ENCODE measurements around the gene TARS3. TPM values are rescaled to one million over a fixed set of nuclear protein-coding genes. Genes with fewer than 3 reads are reported as not detected.

The TARS3 gene
- total and polyA plus RNA-seq, 7 donors: 11.1 to 40.2 (median 35.0) TPM

- peak in 1 of 2 donors; percentile 60 for DNase-seq
- H3K4me1 ChIP-seq: peaks cover 31% of the 10 kb centered on the region
- no peaks in the 10 kb centered on the region for H3K9me3 ChIP-seq
- peak; percentile 26 to 49 (median 35) for ATAC-seq
- no peaks in the 10 kb centered on the region for H3K27me3 ChIP-seq (ENCODE audit: insufficient read depth in 3 of 3, low read length in 2 of 3)
- no peak for TF ChIP-seq CTCF (IDR thresholded peaks at IDR 0.05)
- peaks cover 4 to 45% of the 10 kb centered on the region in 2 donors for H3K36me3 ChIP-seq (ENCODE audit: insufficient read depth in 1 of 2, low read depth in 1 of 2)
- peak overlapping the region; percentile 76 for H3K4me3 ChIP-seq
- 15 to 19% (median 17%) methylated on average over 40 to 42 of the region's 42 CpGs for WGBS, 3 donors
- peak overlapping the region; percentile 95 for H3K27ac ChIP-seq
- intact Hi-C loops (cut with DNase I): loop anchor here (2.0 to 10.0 kb wide), 3 partner anchors 108 to 358 kb away; partner anchors contain the start of gene SNRPA1 (in 1 of the 2)
These were observed 71.4 kb downstream of the TARS3 start for GRCh38 chr15:101652786-101653430.

GRCh38 chr15:101652098-101652785 lies 72.0 kb downstream of the TARS3 start, which contains the start of gene TM2D3:
Gene TM2D3, minus strand, starts transcription at chr15:101652381. Its CDS starts 20 bp downstream, at chr15:101652361.
- 0 to 1% (median 0%) methylated on average over 41 to 75 of the region's 75 CpGs for WGBS, 3 donors

GRCh38 chr15:101651554-101652097 lies 72.6 kb downstream of the TARS3 start:
- WGBS, 3 donors: 0 to 1% (median 0%) methylated on average over 26 to 32 of the region's 32 CpGs
- ATAC-seq: peak in 3 of 4 donors; percentile 57 to 68 (median 64)
- Histone ChIP-seq H3K27me3 (ENCODE audit: insufficient read depth in 3 of 3, low read length in 2 of 3) (no peaks in the 10 kb centered on the region), H3K27ac (peak overlapping the region; percentile 95), H3K4me3 (peak overlapping the region; percentile 76), H3K9me3 (no peaks in the 10 kb centered on the region), H3K4me1 (peaks cover 32% of the 10 kb centered on the region), H3K36me3 (ENCODE audit: insufficient read depth in 1 of 2, low read depth in 1 of 2) (peaks cover 4 to 43% of the 10 kb centered on the region in 2 donors)
- no peak for DNase-seq
- intact Hi-C loops (cut with DNase I): loop anchor here (2.0 to 10.0 kb wide), 3 partner anchors 107 to 357 kb away; partner anchors contain the start of gene SNRPA1 (in 1 of the 2)
- no peak for TF ChIP-seq CTCF (IDR thresholded peaks at IDR 0.05)

More at GRCh38 chr15:101652098-101652785, 72.0 kb downstream of the TARS3 start, which contains the start of gene TM2D3:
- H3K4me1 ChIP-seq: peaks cover 31% of the 10 kb centered on the region
- peak within 1 kb of the TSS; percentile 76 for H3K4me3 ChIP-seq
- H3K9me3 ChIP-seq: no peaks in the 10 kb centered on the region
- ATAC-seq (peak; percentile 94 to 95 (median 94)), DNase-seq (peak; percentile 96 to 97)
- H3K27me3 ChIP-seq (ENCODE audit: insufficient read depth in 3 of 3, low read length in 2 of 3): no peaks in the 10 kb centered on the region
- H3K27ac ChIP-seq: peak within 1 kb of the TSS; percentile 95
- TF ChIP-seq CTCF (IDR thresholded peaks at IDR 0.05): peak; percentile 81
- H3K36me3 ChIP-seq (ENCODE audit: insufficient read depth in 1 of 2, low read depth in 1 of 2): peaks cover 4 to 45% of the 10 kb centered on the region in 2 donors
- intact Hi-C loops (cut with DNase I): loop anchor here (2.0 to 10.0 kb wide), 3 partner anchors 107 to 357 kb away; partner anchors contain the start of gene SNRPA1 (in 1 of the 2)

GRCh38 chr15:101650145-101650544 lies 74.1 kb downstream of the TARS3 start:
- Histone ChIP-seq H3K36me3 (ENCODE audit: insufficient read depth in 1 of 2, low read depth in 1 of 2) (peaks cover 10 to 47% of the 10 kb centered on the region in 2 donors), H3K4me1 (peaks cover 44% of the 10 kb centered on the region)

More at GRCh38 chr15:101650145-101650544, 74.1 kb downstream of the TARS3 start:
- Histone ChIP-seq H3K4me3 (peak overlapping the region; percentile 76), H3K27me3 (ENCODE audit: insufficient read depth in 3 of 3, low read length in 2 of 3) (no peaks in the 10 kb centered on the region), H3K27ac (peak overlapping the region; percentile 95), H3K9me3 (no peaks in the 10 kb centered on the region)
- DNase-seq (no peak), ATAC-seq (no peak)
- 57 to 69% (median 68%) methylated on average over 5 of the region's 5 CpGs for WGBS, 3 donors
- no peak for TF ChIP-seq CTCF (IDR thresholded peaks at IDR 0.05)
- intact Hi-C loops (cut with DNase I): loop anchor here in 1 of 2 donors (5.0 to 10.0 kb wide), 2 partner anchors 105 to 348 kb away; no protein-coding TSS in a partner anchor
